SHP77 (cell line): ENCODE results near the gene MYRF.
A peak's percentile ranks its signal among the peaks of the same experiment; 100 is the strongest.

Source experiments
- DNase-seq, 2 experiments: peaks; one replicate each; lab custom pipeline; 2025; lab: John Stamatoyannopoulos, UW

Gene MYRF

DNA sequence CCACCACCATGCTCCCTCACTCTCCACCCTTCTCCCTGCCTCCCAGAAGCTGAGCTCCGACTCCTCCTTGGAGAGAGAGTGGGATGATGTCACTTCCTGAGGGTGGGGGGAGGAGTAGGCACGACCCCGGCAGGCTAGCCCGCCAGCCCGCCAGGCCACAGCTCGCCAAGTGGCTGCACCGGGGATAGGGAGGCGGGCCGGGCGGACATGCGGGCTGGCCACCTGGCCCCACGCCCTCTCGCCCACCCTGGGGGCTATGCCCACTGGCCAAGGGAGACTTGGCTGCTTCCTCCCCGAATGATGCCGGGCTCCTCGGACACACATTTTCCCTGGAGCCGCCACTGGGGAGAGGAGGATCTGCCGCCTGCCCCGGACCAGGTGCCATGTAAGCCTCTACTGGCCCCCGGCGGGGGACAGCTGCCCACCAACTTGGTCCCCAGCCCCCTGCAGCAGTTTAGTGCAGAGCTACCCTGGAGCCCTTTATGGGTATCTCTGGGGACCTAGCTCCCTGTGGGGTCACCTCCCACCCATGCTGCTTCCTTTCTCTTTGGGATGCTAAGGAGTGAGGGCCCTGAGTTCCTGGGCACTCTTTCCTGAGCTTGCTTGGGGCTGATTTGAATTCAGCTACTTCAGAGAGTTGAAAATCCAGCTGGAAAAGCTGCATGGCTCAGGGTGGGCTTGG, 33.7 kb upstream of the MYRF start:
- no peak for DNase-seq

- no peak for DNase-seq
Observed at GRCh38 chr11:61719978-61720377, 32.5 kb upstream of the MYRF start.

GRCh38 chr11:61720597-61720996, 31.8 kb upstream of the MYRF start:
- no peak for DNase-seq

DNA sequence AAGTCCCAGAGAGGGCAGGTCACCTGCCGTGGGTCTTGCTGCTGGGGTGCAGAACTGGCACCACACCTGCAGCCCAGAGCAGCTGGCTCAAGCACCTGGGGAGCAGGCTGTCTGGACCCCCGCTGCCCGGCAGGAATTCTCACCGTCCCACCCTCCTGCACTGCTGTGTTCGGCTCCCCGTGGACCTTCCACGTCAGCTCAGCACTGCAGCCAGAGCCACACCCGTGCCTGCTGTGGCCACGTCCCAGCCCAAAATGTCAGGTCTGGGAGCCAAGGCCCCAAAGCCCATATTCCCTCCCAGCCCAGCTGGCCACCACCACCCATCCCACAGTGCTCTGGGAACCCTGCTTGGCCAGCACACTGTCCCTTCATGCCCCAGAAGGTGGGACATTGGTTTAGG, 28.0 kb upstream of the MYRF start:
- DNase-seq: no peak

GRCh38 chr11:61725781-61726231, 26.6 kb upstream of the MYRF start:
- DNase-seq: no peak

DNA sequence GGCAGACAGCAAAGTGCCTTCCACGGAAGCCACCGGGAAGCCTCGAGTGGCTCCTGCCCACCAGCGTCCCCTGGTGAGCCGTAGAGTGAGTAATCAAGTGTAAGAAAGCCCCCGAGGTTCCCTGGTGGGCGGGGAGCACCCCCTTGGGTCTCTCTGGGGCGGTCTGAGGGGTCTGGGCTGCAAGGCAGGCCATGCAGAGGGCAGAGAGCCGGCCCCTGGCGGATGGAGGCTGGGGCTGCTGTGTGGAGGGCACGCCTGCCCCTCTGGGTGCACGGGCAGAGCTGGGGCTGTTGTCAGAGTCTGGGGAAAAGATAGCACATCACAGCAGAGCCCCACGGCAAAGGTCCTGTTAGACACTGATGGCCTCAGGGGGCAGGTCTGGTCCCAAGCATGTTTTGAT, 25.7 kb upstream of the MYRF start:
- DNase-seq: no peak

DNA sequence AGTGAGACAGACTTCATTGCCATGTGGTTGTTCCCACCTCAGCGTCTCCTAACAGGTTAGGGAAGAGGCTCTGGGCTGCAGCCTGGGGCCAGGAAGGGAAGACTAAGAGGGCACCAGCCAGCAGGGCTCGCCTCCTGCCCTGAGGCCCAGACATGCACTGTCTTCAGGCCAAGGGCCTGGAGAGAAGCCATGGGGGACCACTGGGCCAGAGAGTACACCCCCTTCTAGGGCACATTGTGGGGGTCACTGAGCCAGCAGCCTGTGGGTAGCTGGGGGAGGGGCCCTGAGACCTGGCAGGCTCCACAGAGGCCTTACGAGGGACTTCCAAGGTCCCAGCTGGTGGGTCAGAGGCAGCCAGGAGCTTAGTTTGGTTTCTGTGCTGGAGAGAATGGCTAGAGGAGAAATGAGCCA, 25.0 kb upstream of the MYRF start:
- DNase-seq: no peak

DNA sequence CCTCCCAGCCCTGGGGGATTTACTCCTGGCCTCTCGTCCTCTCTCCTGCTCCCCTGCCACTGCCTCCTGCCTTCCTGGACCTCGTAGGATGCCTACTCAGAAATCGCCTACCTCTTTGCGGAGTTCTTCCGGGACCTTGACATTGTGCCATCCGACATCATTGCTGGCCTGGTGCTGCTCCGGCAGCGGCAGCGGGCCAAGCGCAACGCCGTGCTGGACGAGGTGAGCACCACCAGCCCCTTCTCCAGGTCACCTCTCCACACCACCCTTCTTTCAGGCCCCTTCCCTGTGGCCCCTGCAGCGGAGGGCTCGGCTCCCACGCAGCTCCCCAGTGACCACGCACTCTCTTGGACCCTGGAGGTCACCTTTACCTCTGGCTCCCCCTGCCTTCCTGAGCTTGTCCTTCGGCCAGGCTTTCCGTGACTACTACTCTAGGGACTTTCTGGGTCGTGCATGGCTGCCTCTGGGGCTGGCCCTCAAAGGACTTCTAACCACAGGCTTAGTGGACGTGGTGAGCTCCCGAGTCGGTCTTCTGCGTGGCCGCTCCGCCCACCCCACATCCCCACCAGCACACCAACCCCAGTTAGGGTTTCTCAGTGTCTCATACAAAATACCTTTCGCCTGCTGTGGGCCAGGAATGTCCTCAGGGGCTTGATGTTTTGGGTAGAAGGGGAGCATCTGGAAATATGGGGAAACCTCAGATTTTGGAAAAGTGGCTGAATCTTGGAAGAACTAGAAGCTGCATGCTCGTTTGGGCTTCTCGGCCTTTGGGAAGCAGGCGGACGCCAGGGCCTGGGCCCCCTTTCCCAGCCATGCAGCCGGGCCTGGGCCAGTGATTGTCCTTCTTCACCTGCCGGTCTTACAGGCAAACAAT, 24.1 kb upstream of the MYRF start:
- DNase-seq: no peak

DNA sequence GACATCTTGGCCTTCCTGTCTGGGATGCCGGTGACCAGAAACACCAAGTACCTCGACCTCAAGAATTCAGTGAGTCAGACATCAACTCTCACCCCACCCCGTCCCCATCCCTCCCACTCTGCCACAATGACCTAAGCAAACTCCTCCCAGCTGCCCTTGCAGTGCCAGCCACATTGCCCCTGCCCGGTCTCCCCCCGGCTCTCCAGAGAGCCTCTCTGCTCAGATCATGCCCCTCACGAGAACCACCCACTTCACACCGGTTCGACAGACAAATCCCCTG, 23.6 kb upstream of the MYRF start:
- no peak for DNase-seq

GRCh38 chr11:61730240-61730994, 22.0 kb upstream of the MYRF start:
- DNase-seq: peak; percentile 32 to 54

DNA sequence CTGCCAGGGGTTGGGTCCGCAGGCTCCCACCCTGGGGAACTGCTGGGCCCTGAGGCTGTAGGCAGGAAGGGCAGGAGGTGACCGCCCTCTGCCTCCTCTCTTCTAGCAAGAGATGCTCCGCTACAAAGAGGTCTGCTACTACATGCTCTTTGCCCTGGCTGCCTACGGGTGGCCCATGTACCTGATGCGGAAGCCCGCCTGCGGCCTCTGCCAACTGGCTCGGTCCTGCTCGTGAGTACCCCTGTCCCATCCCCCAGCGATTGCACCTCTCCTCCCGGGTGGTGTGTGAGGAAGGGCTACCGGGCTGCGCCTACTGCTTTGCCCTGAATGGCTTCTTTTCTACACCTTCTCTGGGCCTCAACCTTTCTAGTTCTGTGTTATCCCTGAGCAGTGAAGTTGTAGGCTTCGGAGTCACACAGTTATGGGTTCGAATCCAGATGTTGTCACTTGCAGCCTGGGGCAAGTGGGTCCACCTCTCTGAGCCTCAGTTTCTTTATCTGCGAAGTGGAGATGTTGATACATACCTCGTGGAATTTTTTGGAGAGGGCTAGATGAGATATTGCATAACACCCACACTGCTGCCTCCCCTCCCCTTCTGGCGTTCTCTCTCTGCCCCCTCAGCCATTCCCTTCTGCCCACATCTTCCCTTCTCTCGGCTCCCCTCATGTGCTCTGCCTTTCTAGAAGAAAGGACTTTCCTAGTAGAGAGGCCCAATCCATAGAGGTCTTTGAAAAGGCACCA, 21.1 kb upstream of the MYRF start:
- no peak for DNase-seq

GRCh38 chr11:61731952-61732675, 20.3 kb upstream of the MYRF start:
- DNase-seq: no peak

DNA sequence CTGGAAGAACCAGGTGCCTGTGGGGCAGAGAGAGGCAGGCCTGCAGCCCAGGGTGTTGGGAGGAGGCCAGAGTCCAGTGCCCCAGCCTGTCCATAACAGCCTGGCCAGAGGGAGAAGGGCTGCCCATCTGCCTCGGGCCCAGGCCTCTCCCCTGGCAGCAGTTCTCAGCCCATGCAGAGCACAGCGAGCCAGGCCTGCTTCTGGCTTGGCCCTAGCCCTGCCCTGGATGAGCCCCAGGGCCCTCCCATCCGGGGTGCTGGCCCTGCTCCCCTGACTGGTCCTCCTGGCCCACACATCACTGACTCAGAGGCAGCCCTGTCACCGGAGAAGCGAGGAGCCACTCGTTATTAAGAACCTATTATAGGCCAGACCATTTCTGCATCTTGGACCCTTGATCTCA, 19.7 kb upstream of the MYRF start:
- no peak for DNase-seq

DNA sequence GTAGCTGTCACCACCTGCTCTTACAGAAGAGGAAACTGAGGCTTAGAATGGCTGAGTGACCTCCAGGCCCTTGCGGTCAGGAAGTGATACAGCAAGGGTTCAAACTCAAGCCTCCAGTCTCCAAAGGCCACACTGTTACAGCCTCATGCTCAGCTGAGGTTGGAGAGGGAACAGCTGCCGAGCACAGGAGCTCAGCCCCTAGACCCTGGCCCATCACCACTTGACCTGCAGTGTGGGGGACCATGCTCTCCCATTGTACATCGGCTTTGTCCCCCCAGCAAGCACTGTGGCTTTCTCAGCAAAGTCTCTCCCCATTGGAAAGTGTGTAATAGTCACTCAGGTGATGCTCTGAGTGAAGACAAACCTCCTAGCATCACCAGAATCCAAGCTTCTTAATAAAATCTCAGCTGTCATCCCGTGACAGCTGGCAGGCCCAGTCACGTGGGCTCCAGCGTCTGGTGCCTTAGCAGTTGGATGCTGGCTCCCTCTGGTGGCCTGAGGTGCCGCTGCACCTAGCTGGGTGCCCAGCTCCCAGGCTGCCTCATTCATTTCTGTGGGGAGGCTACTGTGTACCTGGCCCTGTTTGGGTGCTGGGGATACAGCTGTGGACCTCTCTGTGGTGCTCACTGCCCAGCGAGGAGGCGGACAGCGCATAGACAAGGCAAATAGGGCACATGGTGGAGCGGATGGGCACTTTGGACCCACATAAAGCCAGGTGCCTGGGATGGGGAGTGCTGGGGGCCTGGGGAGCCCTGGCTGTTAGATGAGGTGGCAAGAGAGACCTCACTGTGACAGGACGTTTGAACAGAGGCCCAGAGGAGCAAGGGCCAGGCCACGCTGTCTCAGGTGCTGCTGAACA, 19.1 kb upstream of the MYRF start:
- DNase-seq: peak; percentile 62 to 82

GRCh38 chr11:61734767-61735166, 17.7 kb upstream of the MYRF start:
- DNase-seq: no peak

DNA sequence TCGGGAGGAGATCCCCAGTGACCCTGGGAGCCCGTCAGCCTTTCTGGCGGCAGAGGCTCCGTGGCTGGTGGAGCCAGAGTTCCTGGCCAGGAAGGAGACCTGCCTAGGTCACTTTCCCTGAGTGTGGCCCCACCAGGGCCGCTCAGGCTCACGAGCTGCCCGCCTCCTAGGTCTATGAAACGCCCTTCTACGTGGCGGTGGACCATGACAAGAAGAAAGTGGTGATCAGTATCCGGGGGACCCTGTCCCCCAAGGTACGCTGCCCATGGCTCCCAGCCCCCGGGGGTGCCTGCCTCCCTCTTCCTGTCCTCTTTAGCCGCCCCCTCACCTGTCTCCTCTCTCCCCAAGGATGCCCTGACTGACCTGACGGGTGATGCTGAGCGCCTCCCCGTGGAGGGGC, 17.0 kb upstream of the MYRF start:
- DNase-seq: no peak

- no peak for DNase-seq
Observed at GRCh38 chr11:61736310-61736709, 16.1 kb upstream of the MYRF start.

DNA sequence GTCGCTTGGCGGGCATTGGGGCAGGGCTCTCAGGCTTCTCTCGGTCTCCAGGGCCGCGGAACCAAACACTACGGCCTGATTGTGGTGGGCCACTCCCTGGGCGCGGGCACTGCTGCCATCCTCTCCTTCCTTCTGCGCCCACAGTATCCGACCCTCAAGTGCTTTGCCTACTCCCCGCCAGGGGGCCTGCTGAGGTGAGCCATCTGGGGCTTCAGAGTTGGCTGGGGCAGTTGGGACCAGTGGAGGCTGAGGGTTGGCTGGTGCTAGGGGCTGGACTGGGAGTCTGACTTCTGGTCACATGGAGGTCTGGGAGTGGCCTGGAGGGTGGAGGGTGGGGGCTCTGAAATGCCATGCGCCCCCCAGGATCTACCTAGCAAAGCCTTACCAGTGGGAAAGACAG, 15.3 kb upstream of the MYRF start:
- DNase-seq: no peak

DNA sequence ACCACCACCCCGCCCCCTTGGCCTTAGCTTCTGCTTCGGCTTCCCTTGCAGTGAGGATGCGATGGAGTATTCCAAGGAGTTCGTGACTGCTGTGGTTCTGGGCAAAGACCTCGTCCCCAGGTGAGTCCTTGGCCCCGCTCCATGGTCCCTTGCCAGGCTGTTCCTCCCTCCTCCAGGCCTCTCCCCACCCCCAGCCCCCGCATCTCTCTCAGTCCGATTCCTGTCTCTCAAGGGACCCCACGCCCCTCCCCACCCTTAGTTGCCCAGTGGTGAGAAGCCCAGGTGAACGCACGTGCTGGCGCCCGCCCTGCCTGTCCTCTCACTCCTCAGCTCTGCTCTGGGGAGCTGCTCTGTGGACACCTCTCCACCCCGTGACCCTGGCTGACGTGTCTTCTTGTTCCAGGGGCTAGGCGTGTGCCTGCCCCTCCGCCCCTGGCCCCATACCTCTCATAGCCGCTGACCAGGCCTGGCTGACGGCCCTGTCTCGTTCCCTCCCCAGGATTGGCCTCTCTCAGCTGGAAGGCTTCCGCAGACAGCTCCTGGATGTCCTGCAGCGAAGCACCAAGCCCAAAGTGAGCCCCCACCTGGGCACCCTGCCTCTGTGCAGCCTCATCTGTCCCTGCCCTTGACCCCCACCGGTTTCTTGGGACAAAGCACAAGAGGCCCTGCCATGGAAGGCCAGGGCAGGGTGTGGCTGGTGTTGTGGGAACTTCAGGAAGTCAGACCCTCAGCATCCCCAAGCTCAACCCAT, 14.6 kb upstream of the MYRF start:
- no peak for DNase-seq

DNA sequence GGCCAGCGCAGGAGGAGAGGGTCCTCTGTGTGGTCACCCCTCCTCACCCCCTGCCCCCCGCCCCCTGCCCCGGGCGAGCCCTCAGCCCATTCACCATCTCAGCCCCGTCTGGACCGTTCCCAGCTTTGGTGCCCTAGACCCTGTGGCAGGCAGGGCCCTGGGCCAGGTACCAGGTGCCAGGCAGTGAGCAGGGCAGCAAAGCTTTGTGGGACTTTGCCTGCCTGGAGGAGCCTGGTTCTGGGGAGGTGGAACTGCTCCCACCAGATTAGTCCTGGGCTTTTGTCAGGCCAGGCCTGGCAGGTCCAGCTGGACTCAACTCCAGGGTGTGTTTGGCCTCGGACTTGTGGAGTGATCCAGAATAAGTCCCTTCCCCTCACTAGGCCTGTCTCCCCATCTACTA, 13.7 kb upstream of the MYRF start:
- no peak for DNase-seq
